Esophagus muscularis mucosa (tissue), 4 donors: ENCODE measurements around the gene TP53I3. TPM values are rescaled to one million over a fixed set of nuclear protein-coding genes. Genes with fewer than 3 reads are reported as not detected.
"Not testable (repeated sequence)": the region's sequence is repeated elsewhere in the genome, so short reads cannot be mapped to it uniquely, and the experiment has no call there.

Experiments
- DNase-seq: peaks from one replicate; pipeline ENCODE4 v3.0.0-alpha.2; 2017; ENCODE audit errors: extremely low spot score
- H3K27ac ChIP-seq, 4 donors: fragments of 200-600 bp; sonication (generic); replicated peaks in 1 of 4; 1 replicate in 3 of 4; 2 replicates in 1 of 4; pipeline ENCODE4 v1.5.1; 2016 to 2019; ENCODE audit warnings: mild to moderate bottlenecking in 1 of 4
- H3K27me3 ChIP-seq, 4 donors: fragments of 200-600 bp; sonication (generic); one replicate each; pipeline versions ENCODE4 v1.5.1 to v1.6.0; 2016 to 2019
- H3K36me3 ChIP-seq, 4 donors: fragments of 200-600 bp; sonication (generic); one replicate each; pipeline ENCODE4 v1.5.1; 2016 to 2019
- H3K4me1 ChIP-seq, 4 donors: fragments of 200-600 bp; sonication (generic); one replicate each; pipeline ENCODE4 v1.5.1; 2016 to 2019
- H3K4me3 ChIP-seq, 4 donors: fragments of 200-600 bp; sonication (generic); 1 replicate in 2 of 4; 2 replicates in 2 of 4; pipeline ENCODE4 v1.5.1; 2016 to 2019; ENCODE audit warnings: mild to moderate bottlenecking in 4 of 4, moderate library complexity in 1 of 4
- H3K9me3 ChIP-seq, 4 donors: fragments of 200-600 bp; sonication (generic); 1 replicate in 3 of 4; 2 replicates in 1 of 4; pipeline ENCODE4 v1.5.1; 2016 to 2019
- CTCF ChIP-seq, 3 experiments: fragments of 200-600 bp in 2 of 3; fragments of 450-650 bp in 1 of 3; sonication (generic) in 2 of 3; IDR thresholded peaks; one replicate each; pipeline ENCODE4 v1.5.1; 2017 to 2019; ENCODE audit warnings: antibody characterized with exemption in 3 of 3, mild to moderate bottlenecking in 2 of 3, moderate library complexity in 1 of 3
- EP300 ChIP-seq: sonication (generic); formaldehyde crosslinking; IDR thresholded peaks from one replicate; pipeline ENCODE4 v1.6.1; 2017; ENCODE audit warnings: antibody characterized with exemption
- POLR2A ChIP-seq: fragments of 450-650 bp; IDR thresholded peaks from one replicate; pipeline ENCODE4 v1.6.1; 2017; ENCODE audit warnings: antibody characterized with exemption, moderate library complexity, mild to moderate bottlenecking, low read depth
- POLR2AphosphoS5 ChIP-seq, 2 donors: sonication (generic); formaldehyde crosslinking; IDR thresholded peaks; one replicate each; pipeline ENCODE4 v1.6.1; 2017; ENCODE audit warnings: antibody characterized with exemption in 2 of 2
- WGBS: methylation state at CpG from one replicate; pipeline ENCODE4 v1.1.5; 2018; 5-methylcytosine and 5-hydroxymethylcytosine counted together
- intact Hi-C: fragments of 100-400 bp; cut with DNase I; formaldehyde crosslinking; loops from one replicate; pipeline ENCODE4 v1.15.1; 2023
- total RNA-seq, 4 donors: library from RNA; depleted of rRNA; stranded (reverse); fragments of >200 nt; gene quantifications; one replicate each; pipeline versions ENCODE4 v1.1.0 to v1.2.1, GENCODE V29; 2016

The TP53I3 gene
- total RNA-seq, 4 donors from 2014 or later = 5.3 to 11.3 (median 9.6) TPM

- 86% methylated on average over 1 of the region's 1 CpG for WGBS
- no peak for DNase-seq
- peaks cover 5 to 7% (median 7%) of the 10 kb centered on the region in 4 donors for H3K4me1 ChIP-seq
- H3K27me3 ChIP-seq = no peaks in the 10 kb centered on the region
- no peak for TF ChIP-seq EP300
- no peak for TF ChIP-seq CTCF (IDR thresholded peaks at IDR 0.05)
- TF ChIP-seq POLR2A = no peak
- TF ChIP-seq POLR2AphosphoS5 (IDR thresholded peaks at IDR 0.05) = no peak
- no peak overlapping the region for H3K27ac ChIP-seq
- no peaks in the 10 kb centered on the region for H3K9me3 ChIP-seq
- intact Hi-C loops = no loop called here
- H3K4me3 ChIP-seq = no peak overlapping the region
- peaks cover 0 to 16% (median 0%) of the 10 kb centered on the region in 4 donors for H3K36me3 ChIP-seq
Observed at GRCh38 chr2:24117902-24118301, 33.3 kb upstream of the TP53I3 start.

GRCh38 chr2:24115057-24115456 is 30.4 kb upstream of the TP53I3 start:
- no peaks in the 10 kb centered on the region for H3K4me1 ChIP-seq
- TF ChIP-seq POLR2A = no peak
- no peak for TF ChIP-seq POLR2AphosphoS5 (IDR thresholded peaks at IDR 0.05)
- no peak for TF ChIP-seq CTCF (IDR thresholded peaks at IDR 0.05)
- TF ChIP-seq EP300 = no peak
- no peaks in the 10 kb centered on the region for H3K27me3 ChIP-seq
- WGBS = 93% methylated on average over 1 of the region's 2 CpGs
- intact Hi-C loops = no loop called here
- no peak for DNase-seq
- H3K27ac ChIP-seq = no peak overlapping the region
- H3K36me3 ChIP-seq = peaks cover 0 to 16% (median 0%) of the 10 kb centered on the region in 4 donors
- H3K4me3 ChIP-seq = no peak overlapping the region
- H3K9me3 ChIP-seq = no peaks in the 10 kb centered on the region

- no peak for TF ChIP-seq CTCF (IDR thresholded peaks at IDR 0.05)
- TF ChIP-seq POLR2AphosphoS5 (IDR thresholded peaks at IDR 0.05) = no peak
- no peak for TF ChIP-seq POLR2A
- TF ChIP-seq EP300 = no peak
- 64% methylated on average over 2 of the region's 2 CpGs for WGBS
- no peak for DNase-seq
- H3K27me3 ChIP-seq = no peaks in the 10 kb centered on the region
- H3K4me1 ChIP-seq = no peaks in the 10 kb centered on the region
- H3K27ac ChIP-seq = no peak overlapping the region
- H3K4me3 ChIP-seq = no peak overlapping the region
- intact Hi-C loops = no loop called here
- no peaks in the 10 kb centered on the region for H3K9me3 ChIP-seq
- H3K36me3 ChIP-seq = peaks cover 0 to 14% (median 0%) of the 10 kb centered on the region in 4 donors
Observed at GRCh38 chr2:24111407-24111901, 26.8 kb upstream of the TP53I3 start.

GRCh38 chr2:24110660-24111303 is 26.1 kb upstream of the TP53I3 start:
- intact Hi-C loops = no loop called here
- H3K27ac ChIP-seq = no peak overlapping the region
- no peaks in the 10 kb centered on the region for H3K4me1 ChIP-seq

GRCh38 chr2:24109431-24109830 is 24.8 kb upstream of the TP53I3 start:
- peaks cover 0 to 13% (median 3%) of the 10 kb centered on the region in 4 donors for H3K36me3 ChIP-seq
- H3K4me3 ChIP-seq, H3K9me3 ChIP-seq, intact Hi-C loops, H3K4me1 ChIP-seq, H3K27me3 ChIP-seq, DNase-seq, H3K27ac ChIP-seq: not testable (repeated sequence)
- WGBS = 100% methylated on average over 1 of the region's 1 CpG

More at GRCh38 chr2:24110660-24111303, 26.1 kb upstream of the TP53I3 start:
- 92% methylated on average over 7 of the region's 7 CpGs for WGBS
- peaks cover 0 to 14% (median 0%) of the 10 kb centered on the region in 4 donors for H3K36me3 ChIP-seq
- no peak overlapping the region for H3K4me3 ChIP-seq
- H3K9me3 ChIP-seq = no peaks in the 10 kb centered on the region
- TF ChIP-seq POLR2A (no peak), POLR2AphosphoS5 (IDR thresholded peaks at IDR 0.05) (no peak), EP300 (no peak), CTCF (IDR thresholded peaks at IDR 0.05) (no peak)
- DNase-seq = no peak
- no peaks in the 10 kb centered on the region for H3K27me3 ChIP-seq
